T-helper 17 cell (primary cell): ENCODE data around the gene NEO1. TPM values are rescaled to one million over a fixed set of nuclear protein-coding genes. Genes with fewer than 3 reads are reported as not detected.

Experiments
- ATAC-seq: fragments of 150-1000 bp; cut with Tn5 transposase; 2 replicates; pipeline ENCODE4 v1.10.0; 2021; ENCODE audit warnings: mild to moderate bottlenecking, moderate library complexity
- DNase-seq, 3 donors: peaks; one replicate each; pipeline versions ENCODE4 v3.0.0 to v3.0.0-alpha.2; 2020 to 2021
- H3K9me3 ChIP-seq: one replicate; pipeline ENCODE4 v1.7.0; 2013; ENCODE audit warnings: low read length, mild to moderate bottlenecking; ENCODE audit not compliant: control insufficient read depth, poor library complexity, severe bottlenecking
- H3K27ac Mint-ChIP-seq: one replicate; pipeline ENCODE4 v1.8.0; 2022; ENCODE audit warnings: mild to moderate bottlenecking, moderate library complexity, mixed read lengths
- H3K27me3 Mint-ChIP-seq: one replicate; pipeline ENCODE4 v1.8.0; 2022; ENCODE audit warnings: mixed read lengths
- H3K36me3 Mint-ChIP-seq: one replicate; pipeline ENCODE4 v1.8.0; 2022; ENCODE audit warnings: low read depth, mixed read lengths
- H3K4me1 Mint-ChIP-seq: one replicate; pipeline ENCODE4 v1.8.0; 2022; ENCODE audit warnings: mild to moderate bottlenecking, mixed read lengths
- H3K4me3 Mint-ChIP-seq: one replicate; pipeline ENCODE4 v1.8.0; 2022; ENCODE audit warnings: mild to moderate bottlenecking, moderate library complexity, mixed read lengths
- total RNA-seq, 4 donors: library from RNA in 2 of 4; stranded (reverse) in 2 of 4; gene quantifications; one replicate each; pipeline ENCODE4 v1.2.3 and lab custom pipeline; 2022 to 2026

Gene NEO1
- total RNA-seq, 2 donors from 2014 or later, result 21.9 to 22.9 TPM

DNA sequence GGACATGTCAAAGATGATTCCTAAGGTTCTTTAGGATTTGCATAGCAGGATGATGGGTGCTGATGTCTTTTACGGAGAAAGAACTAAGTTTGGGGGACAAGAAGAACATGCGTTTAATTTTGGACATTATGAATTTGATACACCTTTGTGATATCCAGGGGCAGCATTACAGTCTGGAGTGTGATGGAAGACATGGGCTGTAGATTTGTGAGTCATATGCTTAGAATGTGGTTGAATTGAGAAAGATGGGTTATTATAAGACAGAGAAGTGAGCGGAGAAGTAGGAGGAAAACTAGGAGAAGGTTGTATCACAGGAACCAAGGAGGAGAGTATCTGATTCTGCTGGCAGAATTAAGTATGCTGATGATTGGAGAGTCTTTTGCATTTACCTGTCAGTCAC, 20.6 kb downstream of the NEO1 start:
- Mint-ChIP-seq H3K36me3 (no peaks in the 10 kb centered on the region), H3K4me3 (no peak overlapping the region), H3K27ac (no peak overlapping the region), H3K4me1 (peaks cover 9% of the 10 kb centered on the region), H3K27me3 (no peaks in the 10 kb centered on the region)
- no peaks in the 10 kb centered on the region for H3K9me3 ChIP-seq
- DNase-seq (no peak), ATAC-seq (no peak)

DNA sequence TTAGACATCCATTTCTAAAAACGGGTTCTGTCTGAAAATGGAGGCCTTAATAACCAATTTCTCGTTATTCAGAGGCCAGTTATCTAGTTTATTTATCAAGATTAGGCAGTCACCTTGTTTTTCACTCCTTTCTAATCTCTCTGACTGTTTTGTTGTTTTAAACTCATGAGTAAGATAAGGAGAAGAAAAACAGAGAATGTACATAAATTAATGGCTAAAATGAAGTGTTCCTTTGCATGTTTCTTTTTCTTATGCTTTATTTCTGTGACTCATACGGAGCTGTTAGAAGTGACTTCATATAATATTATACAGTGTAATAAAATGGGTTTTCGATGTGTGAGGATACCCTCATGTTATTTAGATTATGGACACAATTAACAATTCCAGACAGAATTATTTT, 22.0 kb downstream of the NEO1 start:
- H3K9me3 ChIP-seq, result no peaks in the 10 kb centered on the region
- ATAC-seq (no peak), DNase-seq (no peak)
- Mint-ChIP-seq H3K4me1 (peaks cover 16% of the 10 kb centered on the region), H3K4me3 (no peak overlapping the region), H3K36me3 (no peaks in the 10 kb centered on the region), H3K27me3 (no peaks in the 10 kb centered on the region), H3K27ac (no peak overlapping the region)

DNA sequence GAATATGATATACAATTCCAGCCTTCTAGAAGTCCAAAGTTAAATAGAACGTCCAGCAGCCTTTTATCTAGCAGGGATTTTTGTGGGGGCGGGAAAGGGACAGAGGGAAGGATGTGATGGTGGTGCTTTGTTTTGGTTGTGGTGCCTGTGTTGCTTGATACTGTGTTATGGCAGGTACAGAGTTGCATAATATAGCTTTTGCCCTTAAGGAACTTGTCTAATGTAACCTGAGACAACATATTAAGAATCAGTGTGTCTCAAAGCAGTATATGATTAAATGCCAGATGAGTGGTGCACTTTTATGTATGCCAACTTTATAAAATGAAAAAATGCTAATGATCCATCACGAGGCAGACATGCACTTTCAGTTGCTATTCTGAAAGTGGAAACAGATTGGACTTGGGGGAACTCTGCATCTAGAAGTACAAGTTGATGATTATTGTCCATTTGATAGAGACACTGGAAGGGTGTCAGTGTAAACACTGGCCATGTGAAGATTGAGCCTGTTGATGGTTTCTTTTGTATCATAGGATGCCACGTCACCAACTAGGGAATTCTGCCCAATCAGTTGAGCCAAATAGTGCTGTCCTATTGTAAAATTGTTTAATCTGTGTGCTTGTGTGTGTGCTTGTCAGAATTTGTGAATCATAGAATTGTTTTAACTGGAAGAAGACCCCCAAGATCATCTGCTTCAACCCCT, 23.0 kb downstream of the NEO1 start:
- DNase-seq (no peak), ATAC-seq (no peak)
- peaks cover 18% of the 10 kb centered on the region for H3K4me1 Mint-ChIP-seq
- H3K27me3 Mint-ChIP-seq, result no peaks in the 10 kb centered on the region
- no peak overlapping the region for H3K4me3 Mint-ChIP-seq
- H3K27ac Mint-ChIP-seq, result no peak overlapping the region
- no peaks in the 10 kb centered on the region for H3K36me3 Mint-ChIP-seq
- no peaks in the 10 kb centered on the region for H3K9me3 ChIP-seq

DNA sequence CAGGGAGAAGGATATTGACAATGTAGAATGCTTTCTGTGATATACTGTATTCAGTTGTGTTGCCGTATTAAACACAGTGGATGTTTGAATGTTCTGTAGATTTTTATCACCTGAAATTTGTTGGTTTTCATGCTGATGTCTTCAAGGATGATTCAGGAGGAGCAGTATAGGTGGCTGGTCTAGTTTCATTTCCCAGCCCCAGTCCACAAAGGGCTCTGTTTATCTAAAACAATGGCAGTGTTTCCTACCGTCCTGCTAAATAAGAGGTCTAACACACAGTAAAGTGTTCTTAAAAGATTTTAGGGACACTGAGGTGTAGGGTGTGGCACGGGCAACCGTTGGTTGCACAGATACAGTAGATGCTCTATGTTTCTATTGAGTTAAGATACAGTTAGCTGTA, 26.0 kb downstream of the NEO1 start:
- ATAC-seq (no peak), DNase-seq (no peak)
- peaks cover 23% of the 10 kb centered on the region for H3K4me1 Mint-ChIP-seq
- no peaks in the 10 kb centered on the region for H3K36me3 Mint-ChIP-seq
- no peak overlapping the region for H3K4me3 Mint-ChIP-seq
- no peaks in the 10 kb centered on the region for H3K27me3 Mint-ChIP-seq
- no peaks in the 10 kb centered on the region for H3K9me3 ChIP-seq
- H3K27ac Mint-ChIP-seq, result no peak overlapping the region

DNA sequence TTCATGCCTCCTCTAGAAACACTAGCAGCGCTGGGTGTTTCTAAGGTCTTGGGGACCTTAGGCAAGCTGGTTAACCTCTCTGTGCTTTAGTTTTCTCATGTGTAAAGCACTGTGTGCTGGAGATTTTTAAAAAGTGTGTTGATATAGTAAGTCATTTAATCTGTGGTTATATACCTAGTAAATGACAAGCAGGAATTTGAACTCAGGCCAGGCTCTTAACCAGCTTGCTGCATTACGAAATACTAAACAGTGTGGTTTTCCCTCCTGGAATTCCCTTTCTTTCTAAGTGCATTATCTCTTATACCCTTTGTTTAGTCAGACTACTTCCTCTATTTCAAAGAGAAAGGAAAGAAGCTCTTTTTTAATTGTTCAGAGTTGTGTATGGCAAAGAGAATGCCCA, 26.5 kb downstream of the NEO1 start:
- DNase-seq, result no peak
- H3K9me3 ChIP-seq, result no peaks in the 10 kb centered on the region
- H3K36me3 Mint-ChIP-seq, result no peaks in the 10 kb centered on the region
- H3K27ac Mint-ChIP-seq, result no peak overlapping the region
- no peak overlapping the region for H3K4me3 Mint-ChIP-seq
- no peak for ATAC-seq
- H3K27me3 Mint-ChIP-seq, result no peaks in the 10 kb centered on the region
- peaks cover 23% of the 10 kb centered on the region for H3K4me1 Mint-ChIP-seq

DNA sequence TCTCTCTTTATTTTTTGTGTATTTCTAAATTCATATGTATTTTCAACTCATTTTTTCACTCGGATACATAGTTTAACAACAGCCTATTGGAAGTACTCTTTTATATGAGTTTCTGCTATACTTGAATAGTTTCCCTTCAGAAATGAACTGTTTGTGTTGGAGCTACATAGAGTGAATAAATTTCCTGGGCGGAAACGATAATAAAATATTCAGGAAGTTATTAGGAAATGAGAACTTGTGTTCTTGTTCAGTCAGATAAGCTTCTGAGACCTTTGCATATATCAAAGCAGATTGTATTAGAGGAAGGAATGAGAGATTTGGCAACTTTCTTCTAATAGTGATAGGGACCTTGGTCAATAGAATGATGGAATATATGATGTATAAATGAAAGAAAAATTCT, 27.3 kb downstream of the NEO1 start:
- no peak overlapping the region for H3K4me3 Mint-ChIP-seq
- H3K4me1 Mint-ChIP-seq, result peaks cover 24% of the 10 kb centered on the region
- H3K27ac Mint-ChIP-seq, result peak overlapping the region; percentile 29
- H3K36me3 Mint-ChIP-seq, result no peaks in the 10 kb centered on the region
- no peak for ATAC-seq
- no peak for DNase-seq
- no peaks in the 10 kb centered on the region for H3K27me3 Mint-ChIP-seq
- H3K9me3 ChIP-seq, result no peaks in the 10 kb centered on the region

DNA sequence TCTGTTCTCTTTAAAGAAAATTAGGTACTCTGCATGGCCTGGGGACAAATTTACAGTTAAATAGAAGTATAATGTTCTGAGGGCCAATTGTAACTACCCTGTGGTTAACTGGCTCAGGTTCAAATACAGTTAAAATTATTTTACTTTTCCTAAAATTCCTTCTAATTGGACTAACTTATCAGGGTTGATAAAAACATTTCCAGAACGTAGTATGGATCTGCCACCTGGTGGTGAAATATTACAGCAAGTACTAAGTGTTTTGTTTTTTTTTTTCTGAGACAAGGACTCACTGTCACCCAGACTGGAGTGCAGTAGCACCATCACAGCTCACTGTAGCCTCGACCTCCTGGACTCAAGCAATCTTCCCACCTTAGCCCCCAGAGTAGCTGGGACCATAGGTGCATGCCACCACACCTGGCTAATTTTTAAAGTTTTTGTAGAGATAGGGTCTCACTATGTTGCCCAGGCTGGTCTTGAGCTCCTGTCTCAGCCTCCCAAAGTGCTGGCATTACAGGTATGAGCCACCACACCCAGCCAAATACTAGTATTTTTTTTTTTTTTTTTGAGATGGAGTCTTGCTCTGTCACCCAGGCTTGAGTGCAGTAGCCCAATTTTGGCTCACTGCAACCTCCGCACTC, 29.2 kb downstream of the NEO1 start:
- H3K36me3 Mint-ChIP-seq, result no peaks in the 10 kb centered on the region
- H3K27ac Mint-ChIP-seq, result no peak overlapping the region
- peaks cover 28% of the 10 kb centered on the region for H3K4me1 Mint-ChIP-seq
- DNase-seq (peak in 1 of 3 donors; percentile 6), ATAC-seq (peak; percentile 60)
- no peaks in the 10 kb centered on the region for H3K27me3 Mint-ChIP-seq
- H3K9me3 ChIP-seq, result no peaks in the 10 kb centered on the region
- H3K4me3 Mint-ChIP-seq, result peak overlapping the region; percentile 41

DNA sequence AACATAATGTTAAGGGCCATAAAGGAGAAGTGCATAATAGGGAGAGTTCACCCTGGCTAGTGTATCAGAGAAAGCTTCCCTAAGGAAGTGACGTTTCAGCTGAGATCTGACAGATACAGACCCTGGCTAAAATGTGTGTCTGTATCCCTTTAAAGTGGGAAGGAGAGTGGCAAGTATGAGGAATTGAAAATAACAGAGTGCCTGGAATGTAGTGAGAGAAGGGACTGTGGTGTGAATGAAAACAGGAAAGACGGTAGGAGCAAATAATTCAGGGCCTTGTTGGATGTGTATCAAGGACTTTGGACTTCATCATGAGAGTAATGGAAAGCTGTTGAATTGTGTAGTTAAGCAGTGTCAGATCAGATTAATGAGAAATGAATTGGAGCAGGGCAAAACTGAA, 30.5 kb downstream of the NEO1 start:
- no peak overlapping the region for H3K27ac Mint-ChIP-seq
- H3K4me3 Mint-ChIP-seq, result no peak overlapping the region
- H3K36me3 Mint-ChIP-seq, result no peaks in the 10 kb centered on the region
- no peaks in the 10 kb centered on the region for H3K27me3 Mint-ChIP-seq
- peaks cover 27% of the 10 kb centered on the region for H3K4me1 Mint-ChIP-seq
- DNase-seq (no peak), ATAC-seq (no peak)
- H3K9me3 ChIP-seq, result no peaks in the 10 kb centered on the region

DNA sequence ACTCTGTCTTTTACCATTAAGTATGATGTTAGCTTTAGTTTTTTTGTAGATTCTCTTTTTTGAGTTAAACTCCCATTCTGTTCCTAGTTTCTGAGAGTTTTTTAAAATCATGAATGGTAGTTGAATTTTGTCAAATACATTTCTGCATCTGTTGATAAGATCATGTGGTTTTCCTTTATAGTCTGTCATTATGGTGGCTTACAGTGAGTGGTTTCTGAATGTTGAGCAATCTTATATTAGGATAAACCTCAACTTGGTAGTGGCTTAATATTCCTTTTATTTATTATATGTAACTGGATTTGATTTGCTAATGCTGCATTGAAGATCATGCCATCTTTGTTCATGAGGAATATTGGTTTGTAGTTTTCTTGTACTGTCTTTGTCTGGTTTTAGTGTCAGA, 34.8 kb downstream of the NEO1 start:
- Mint-ChIP-seq H3K4me3 (no peak overlapping the region), H3K4me1 (peaks cover 14% of the 10 kb centered on the region), H3K36me3 (peaks cover 4% of the 10 kb centered on the region), H3K27ac (no peak overlapping the region), H3K27me3 (peaks cover 9% of the 10 kb centered on the region)
- H3K9me3 ChIP-seq, result no peaks in the 10 kb centered on the region
- peak; percentile 39 for ATAC-seq
- DNase-seq, result no peak

DNA sequence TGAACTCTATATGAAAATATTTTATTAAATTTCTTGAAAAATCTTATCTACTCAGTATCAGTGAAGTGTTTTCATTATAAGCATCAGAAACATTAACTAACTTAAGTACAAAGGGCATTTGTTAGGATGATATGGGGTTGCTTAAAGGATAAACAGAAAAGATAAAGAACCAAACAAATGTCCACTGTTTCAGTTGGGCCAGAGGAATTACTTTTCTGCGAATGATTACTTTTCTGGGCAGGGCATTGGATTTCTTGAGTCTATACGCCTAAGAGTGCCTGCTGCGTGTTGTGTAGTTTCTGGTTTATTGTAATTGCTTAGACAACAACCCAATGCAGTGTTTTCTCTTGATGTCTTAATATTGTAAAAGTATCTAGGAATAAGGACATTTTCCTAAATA, 52.8 kb downstream of the NEO1 start:
- Mint-ChIP-seq H3K4me3 (no peak overlapping the region), H3K4me1 (peaks cover 11% of the 10 kb centered on the region), H3K27ac (no peak overlapping the region), H3K27me3 (no peaks in the 10 kb centered on the region), H3K36me3 (no peaks in the 10 kb centered on the region)
- ATAC-seq, result no peak
- no peak for DNase-seq
- no peaks in the 10 kb centered on the region for H3K9me3 ChIP-seq

DNA sequence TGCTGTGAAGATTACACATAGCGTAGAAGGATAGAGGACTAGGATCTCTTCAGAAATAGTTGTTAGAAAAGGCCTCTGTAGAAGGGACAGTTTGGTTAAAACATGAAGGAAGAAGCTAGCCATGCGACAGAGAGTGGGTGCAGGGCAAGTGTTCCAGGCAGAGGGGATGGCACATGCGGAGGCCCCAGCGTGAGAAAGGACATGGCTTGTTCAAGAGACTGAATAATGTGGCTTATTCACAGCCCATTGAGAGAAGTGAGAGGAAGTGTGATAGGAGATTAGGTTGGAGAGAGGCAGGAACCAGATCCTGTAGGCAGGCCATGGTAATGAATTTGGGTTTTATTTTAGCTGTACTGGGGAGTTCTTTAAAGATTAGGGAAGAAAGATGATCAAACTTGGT, 56.4 kb downstream of the NEO1 start:
- no peaks in the 10 kb centered on the region for H3K9me3 ChIP-seq
- H3K27ac Mint-ChIP-seq, result no peak overlapping the region
- no peak for ATAC-seq
- no peaks in the 10 kb centered on the region for H3K36me3 Mint-ChIP-seq
- no peaks in the 10 kb centered on the region for H3K27me3 Mint-ChIP-seq
- DNase-seq, result no peak
- no peak overlapping the region for H3K4me3 Mint-ChIP-seq
- H3K4me1 Mint-ChIP-seq, result peaks cover 16% of the 10 kb centered on the region

DNA sequence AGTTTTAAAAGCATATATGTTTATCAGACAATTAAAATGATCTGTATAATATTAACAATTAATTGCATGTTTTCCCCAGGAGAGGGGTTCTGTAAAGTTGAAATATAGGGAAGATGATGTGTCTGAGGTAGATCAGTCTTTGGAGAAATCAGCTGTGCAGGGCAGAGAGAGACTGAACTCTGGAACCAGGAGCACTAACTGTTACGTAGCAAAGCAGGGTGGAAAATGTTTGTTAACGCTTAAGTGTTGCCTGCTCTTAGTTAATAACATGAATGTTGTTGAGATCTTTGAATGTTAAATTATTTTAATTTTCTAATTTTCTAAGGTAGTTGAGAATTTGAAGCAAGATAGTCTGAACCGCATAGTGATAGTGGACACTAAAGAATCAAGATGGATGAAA, 57.5 kb downstream of the NEO1 start:
- DNase-seq (no peak), ATAC-seq (no peak)
- Mint-ChIP-seq H3K27me3 (no peaks in the 10 kb centered on the region), H3K4me1 (peaks cover 18% of the 10 kb centered on the region), H3K27ac (peak overlapping the region; percentile 21), H3K36me3 (no peaks in the 10 kb centered on the region), H3K4me3 (no peak overlapping the region)
- H3K9me3 ChIP-seq, result no peaks in the 10 kb centered on the region

DNA sequence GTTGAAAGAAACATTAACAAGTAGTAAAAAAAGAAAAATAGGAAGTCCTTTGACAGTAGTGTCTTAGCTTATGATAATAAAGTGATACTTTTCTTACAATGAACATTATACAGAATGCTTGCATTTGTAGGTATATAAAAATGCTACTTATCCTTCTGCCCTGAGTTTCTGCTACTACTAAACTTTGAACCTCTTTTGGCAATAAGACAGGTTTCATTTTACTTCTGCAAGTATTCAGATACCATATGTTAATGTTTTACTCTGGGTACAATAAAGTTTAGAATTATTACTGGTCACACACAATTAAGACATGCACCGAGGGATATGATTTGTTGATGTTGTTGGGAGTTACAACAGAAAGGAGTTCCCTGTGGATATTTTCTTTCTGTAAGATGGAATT, 57.9 kb downstream of the NEO1 start:
- Mint-ChIP-seq H3K27me3 (no peaks in the 10 kb centered on the region), H3K27ac (peak overlapping the region; percentile 21), H3K36me3 (no peaks in the 10 kb centered on the region), H3K4me1 (peaks cover 18% of the 10 kb centered on the region), H3K4me3 (no peak overlapping the region)
- no peak for DNase-seq
- ATAC-seq, result no peak
- no peaks in the 10 kb centered on the region for H3K9me3 ChIP-seq

DNA sequence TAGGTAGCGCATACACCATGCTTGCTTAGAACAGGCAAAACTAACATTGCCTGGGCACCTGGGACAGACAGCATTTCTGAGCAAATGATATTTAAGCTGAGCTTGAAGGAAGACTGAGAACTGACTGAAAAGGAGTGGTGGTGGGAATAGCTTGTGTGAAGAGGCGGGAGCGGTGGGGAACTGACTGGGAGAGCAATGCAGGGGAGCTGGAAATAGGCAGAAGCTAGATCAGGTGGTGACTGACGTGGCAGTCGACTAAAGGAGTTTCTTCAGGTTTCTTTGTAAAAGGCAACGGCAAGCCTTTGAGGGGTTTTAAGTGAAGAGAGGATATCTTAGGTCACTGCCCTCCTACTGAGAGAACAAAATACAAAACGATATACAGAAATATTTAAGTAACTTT, 61.8 kb downstream of the NEO1 start:
- ATAC-seq (no peak), DNase-seq (no peak)
- Mint-ChIP-seq H3K36me3 (peaks cover 6% of the 10 kb centered on the region), H3K27ac (no peak overlapping the region), H3K4me3 (no peak overlapping the region), H3K4me1 (peaks cover 19% of the 10 kb centered on the region), H3K27me3 (no peaks in the 10 kb centered on the region)
- no peaks in the 10 kb centered on the region for H3K9me3 ChIP-seq
